HCT116 (cell line): ENCODE results near the gene KRTAP10-10. TPM values are rescaled to one million over a fixed set of nuclear protein-coding genes. Genes with fewer than 3 reads are reported as not detected.

Source experiments
- ATAC-seq: fragments of 200-7000 bp; cut with Tn5 transposase; 2 replicates; pipeline ENCODE4 v1.9.1; 2020; ENCODE audit warnings: mild to moderate bottlenecking, moderate library complexity
- BruUV-seq: library from RNA; stranded (reverse); fragments of 400-500 nt; replicated peaks from 2 replicates; lab custom pipeline; 2021; lab: Mats Ljungman, UMichigan
- CTCF ChIA-PET: fragments of 300-600 bp; sonication (Branson Sonifier 250); formaldehyde crosslinking; loops from one replicate; lab custom pipeline; 2021; ENCODE audit warnings: antibody characterized with exemption; lab: Charles Lee
- POLR2A ChIA-PET: fragments of 300-600, 350-600 bp; sonication (Branson Sonifier 250); formaldehyde crosslinking; loops from one replicate; lab custom pipeline; 2021; ENCODE audit warnings: antibody characterized with exemption; lab: Charles Lee
- RAD21 ChIA-PET, 2 experiments: fragments of 300-600 bp; sonication (Branson Sonifier 250); formaldehyde crosslinking; loops; one replicate each; lab custom pipeline; 2023; ENCODE audit warnings: low total read pairs in 2 of 2; ENCODE audit not compliant: uncharacterized antibody in 2 of 2, unreplicated experiment in 2 of 2, low non-redundant PET in 1 of 2; lab: Charles Lee
- DNase-seq: peaks from one replicate; pipeline ENCODE4 v3.0.0-alpha.2; 2010; ENCODE audit warnings: low read depth, low spot score
- H2AFZ ChIP-seq: fragments of 200-600 bp; shearing (Covaris generic), sonication (generic); 2 replicates; pipeline ENCODE4 v1.6.1; 2017; ENCODE audit warnings: low read depth, mixed run types, mixed read lengths, antibody characterized with exemption, low read length; ENCODE audit not compliant: poor library complexity, severe bottlenecking
- H3K27ac ChIP-seq: 2 replicates; pipeline ENCODE4 v1.5.1; 2012; ENCODE audit warnings: low read depth, low read length
- H3K27me3 ChIP-seq: fragments of 200-600 bp; sonication (generic); 2 replicates; pipeline ENCODE4 v1.6.1; 2016; ENCODE audit warnings: mixed run types, low read length, mixed read lengths; ENCODE audit not compliant: insufficient read depth
- H3K36me3 ChIP-seq, 2 experiments: fragments of 200-500 bp in 1 of 2; fragments of 200-600 bp in 1 of 2; sonication (Bioruptor generic) in 1 of 2; sonication (generic) in 1 of 2; 2 replicates each; pipeline versions ENCODE4 v1.5.1 to v1.6.1; 2014 to 2016; ENCODE audit warnings: low read length in 2 of 2, inconsistent platforms in 1 of 2, mixed read lengths in 1 of 2, mixed run types in 1 of 2; ENCODE audit not compliant: insufficient read depth in 2 of 2, control insufficient read depth in 1 of 2
- H3K4me1 ChIP-seq, 2 experiments: fragments of 200-600 bp in 1 of 2; sonication (generic) in 1 of 2; 2 replicates each; pipeline versions ENCODE4 v1.5.1 to v1.6.1; 2012 to 2017; ENCODE audit warnings: low read length in 2 of 2, inconsistent platforms in 1 of 2, mild to moderate bottlenecking in 1 of 2, mixed read lengths in 1 of 2, mixed run types in 1 of 2, moderate library complexity in 1 of 2; ENCODE audit not compliant: insufficient read depth in 2 of 2, control insufficient read depth in 1 of 2
- H3K4me2 ChIP-seq: fragments of 200-600 bp; sonication (generic); 2 replicates; pipeline ENCODE4 v1.6.1; 2017; ENCODE audit warnings: mixed run types, low read length, mixed read lengths
- H3K4me3 ChIP-seq, 2 experiments: fragments of 200-600 bp in 1 of 2; sonication (generic) in 1 of 2; replicated peaks in 1 of 2; 2 replicates each; pipeline ENCODE4 v1.5.1; 2011 to 2016; ENCODE audit warnings: low read length in 2 of 2, control low read depth in 1 of 2, low read depth in 1 of 2, mild to moderate bottlenecking in 1 of 2, mixed read lengths in 1 of 2, mixed run types in 1 of 2
- H3K79me2 ChIP-seq: fragments of 200-600 bp; sonication (generic); 2 replicates; pipeline ENCODE4 v1.6.1; 2017; ENCODE audit warnings: mild to moderate bottlenecking, mixed run types, low read length, moderate library complexity, mixed read lengths; ENCODE audit not compliant: insufficient read depth
- H3K9ac ChIP-seq: fragments of 200-600 bp; sonication (generic); 2 replicates; pipeline ENCODE4 v1.6.1; 2016; ENCODE audit warnings: low read length, mixed read lengths
- H3K9me2 ChIP-seq: fragments of 200-600 bp; sonication (generic), shearing (Covaris generic); 2 replicates; pipeline ENCODE4 v1.6.1; 2017; ENCODE audit warnings: mixed run types, mild to moderate bottlenecking, moderate library complexity; ENCODE audit not compliant: insufficient read depth
- H3K9me3 ChIP-seq, 2 experiments: fragments of 200-500 bp in 1 of 2; fragments of 200-600 bp in 1 of 2; sonication (Bioruptor generic) in 1 of 2; sonication (generic) in 1 of 2; 2 replicates each; pipeline ENCODE4 v1.6.1; 2014 to 2017; ENCODE audit warnings: low read length in 2 of 2, mixed read lengths in 2 of 2, inconsistent platforms in 1 of 2, low read depth in 1 of 2, mild to moderate bottlenecking in 1 of 2, mixed run types in 1 of 2, moderate library complexity in 1 of 2; ENCODE audit not compliant: control insufficient read depth in 1 of 2, insufficient read depth in 1 of 2
- H4K20me1 ChIP-seq: fragments of 200-600 bp; sonication (generic), shearing (Covaris generic); 2 replicates; pipeline ENCODE4 v1.6.1; 2017; ENCODE audit warnings: mixed run types, mild to moderate bottlenecking, moderate library complexity; ENCODE audit not compliant: insufficient read depth
- CEBPB ChIP-seq: IDR thresholded peaks from 2 replicates; pipeline ENCODE4 v1.6.1; 2012; ENCODE audit warnings: low read depth
- EZH2 ChIP-seq: fragments of 200-600 bp; sonication (generic); IDR thresholded peaks from 2 replicates; pipeline ENCODE4 v1.6.1; 2017; ENCODE audit warnings: antibody characterized with exemption, mixed run types
- POLR2AphosphoS5 ChIP-seq: IDR thresholded peaks from 2 replicates; pipeline ENCODE4 v1.6.1; 2011; ENCODE audit warnings: mild to moderate bottlenecking, low read depth, low read length, moderate library complexity
- TCF7L2 ChIP-seq: IDR thresholded peaks from 2 replicates; pipeline ENCODE4 v1.7.0; 2011; ENCODE audit warnings: borderline replicate concordance, inconsistent platforms; ENCODE audit not compliant: insufficient read depth, insufficient read length; ENCODE audit errors: extremely low read depth
- ZFX ChIP-seq: fragments of 450-650 bp; IDR thresholded peaks from 2 replicates; pipeline ENCODE4 v1.6.1; 2017
- intact Hi-C: fragments of 100-400 bp; cut with micrococcal nuclease; formaldehyde crosslinking; loops from 2 replicates; pipeline ENCODE4 v1.10.0; 2022
- total RNA-seq: library from RNA; stranded (reverse); gene quantifications from one replicate; pipeline ENCODE4 v1.2.1, GENCODE V29; 2021; ENCODE audit not compliant: unreplicated experiment
- TF ChIP-seq, protein P1 (sequence below): IDR thresholded peaks from 2 replicates; pipeline ENCODE4 v1.6.1; 2012; ENCODE audit warnings: low read depth
- TF ChIP-seq, protein P2 (sequence below): IDR thresholded peaks from 2 replicates; pipeline ENCODE4 v1.6.1; 2011; ENCODE audit warnings: mild to moderate bottlenecking, low read length, moderate library complexity; ENCODE audit not compliant: insufficient replicate concordance; ENCODE audit errors: extremely low read depth

KRTAP10-10 gene
- total RNA-seq, 1 experiment from 2014 or later, result not detected

DNA sequence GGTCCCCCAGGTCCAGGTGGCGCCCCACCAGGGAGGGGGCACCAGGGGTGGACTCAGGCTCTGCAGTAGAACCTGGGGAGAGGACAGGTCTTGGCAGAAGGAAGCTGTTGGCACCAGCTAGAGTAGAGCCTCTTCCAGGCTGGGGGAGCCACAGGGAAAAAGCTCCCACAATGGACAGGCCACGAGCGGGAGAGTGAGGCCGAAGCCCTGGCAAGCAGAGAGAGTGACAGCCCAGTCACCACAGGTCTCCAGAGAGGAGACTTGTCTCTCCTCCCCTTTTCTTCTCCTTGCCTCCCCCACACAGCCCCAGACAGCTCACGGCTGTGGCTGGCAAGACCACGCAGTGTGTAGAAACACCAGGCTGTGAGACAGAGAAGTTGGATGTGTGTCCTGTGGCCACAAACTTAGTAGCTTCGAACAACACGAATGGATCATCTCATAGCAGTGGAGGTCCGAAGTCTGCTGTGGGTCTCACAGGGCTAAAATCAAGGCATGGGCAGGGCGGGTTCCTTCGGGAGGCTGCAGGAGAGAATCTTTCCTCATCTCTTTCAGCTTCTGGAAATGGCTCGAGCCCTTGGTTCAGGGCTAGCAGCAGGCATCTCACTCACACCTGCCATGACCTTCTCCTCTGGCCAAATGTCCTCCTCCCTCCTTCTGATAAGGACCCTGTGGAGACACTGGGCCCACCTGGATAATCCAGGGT is 14.0 kb downstream of the KRTAP10-10 start:
- H3K27me3 ChIP-seq, result no peaks in the 10 kb centered on the region
- CTCF ChIA-PET, result no interaction called here
- POLR2A ChIA-PET, result no interaction called here

More for the DNA sequence above, 14.0 kb downstream of the KRTAP10-10 start:
- Histone ChIP-seq H3K9ac (no peak overlapping the region), H3K27ac (no peak overlapping the region), H3K4me2 (no peak overlapping the region), H3K79me2 (no peaks in the 10 kb centered on the region), H3K4me1 (no peaks in the 10 kb centered on the region), H3K4me3 (no peak overlapping the region), H3K9me3 (no peaks in the 10 kb centered on the region), H2AFZ (no peak overlapping the region), H3K36me3 (no peaks in the 10 kb centered on the region), H4K20me1 (no peaks in the 10 kb centered on the region), H3K9me2 (no peaks in the 10 kb centered on the region)
- RAD21 ChIA-PET, result no interaction called here
- no peak for DNase-seq
- ATAC-seq, result no peak
- BruUV-seq, result no TSS peak
- intact Hi-C loops, result no loop called here
- TF ChIP-seq TCF7L2 (no peak), CEBPB (no peak), ZFX (no peak), EZH2 (no peak), POLR2AphosphoS5 (no peak)
- TF ChIP-seq, protein P1, sequence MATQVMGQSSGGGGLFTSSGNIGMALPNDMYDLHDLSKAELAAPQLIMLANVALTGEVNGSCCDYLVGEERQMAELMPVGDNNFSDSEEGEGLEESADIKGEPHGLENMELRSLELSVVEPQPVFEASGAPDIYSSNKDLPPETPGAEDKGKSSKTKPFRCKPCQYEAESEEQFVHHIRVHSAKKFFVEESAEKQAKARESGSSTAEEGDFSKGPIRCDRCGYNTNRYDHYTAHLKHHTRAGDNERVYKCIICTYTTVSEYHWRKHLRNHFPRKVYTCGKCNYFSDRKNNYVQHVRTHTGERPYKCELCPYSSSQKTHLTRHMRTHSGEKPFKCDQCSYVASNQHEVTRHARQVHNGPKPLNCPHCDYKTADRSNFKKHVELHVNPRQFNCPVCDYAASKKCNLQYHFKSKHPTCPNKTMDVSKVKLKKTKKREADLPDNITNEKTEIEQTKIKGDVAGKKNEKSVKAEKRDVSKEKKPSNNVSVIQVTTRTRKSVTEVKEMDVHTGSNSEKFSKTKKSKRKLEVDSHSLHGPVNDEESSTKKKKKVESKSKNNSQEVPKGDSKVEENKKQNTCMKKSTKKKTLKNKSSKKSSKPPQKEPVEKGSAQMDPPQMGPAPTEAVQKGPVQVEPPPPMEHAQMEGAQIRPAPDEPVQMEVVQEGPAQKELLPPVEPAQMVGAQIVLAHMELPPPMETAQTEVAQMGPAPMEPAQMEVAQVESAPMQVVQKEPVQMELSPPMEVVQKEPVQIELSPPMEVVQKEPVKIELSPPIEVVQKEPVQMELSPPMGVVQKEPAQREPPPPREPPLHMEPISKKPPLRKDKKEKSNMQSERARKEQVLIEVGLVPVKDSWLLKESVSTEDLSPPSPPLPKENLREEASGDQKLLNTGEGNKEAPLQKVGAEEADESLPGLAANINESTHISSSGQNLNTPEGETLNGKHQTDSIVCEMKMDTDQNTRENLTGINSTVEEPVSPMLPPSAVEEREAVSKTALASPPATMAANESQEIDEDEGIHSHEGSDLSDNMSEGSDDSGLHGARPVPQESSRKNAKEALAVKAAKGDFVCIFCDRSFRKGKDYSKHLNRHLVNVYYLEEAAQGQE, result no peak
- TF ChIP-seq, protein P2, sequence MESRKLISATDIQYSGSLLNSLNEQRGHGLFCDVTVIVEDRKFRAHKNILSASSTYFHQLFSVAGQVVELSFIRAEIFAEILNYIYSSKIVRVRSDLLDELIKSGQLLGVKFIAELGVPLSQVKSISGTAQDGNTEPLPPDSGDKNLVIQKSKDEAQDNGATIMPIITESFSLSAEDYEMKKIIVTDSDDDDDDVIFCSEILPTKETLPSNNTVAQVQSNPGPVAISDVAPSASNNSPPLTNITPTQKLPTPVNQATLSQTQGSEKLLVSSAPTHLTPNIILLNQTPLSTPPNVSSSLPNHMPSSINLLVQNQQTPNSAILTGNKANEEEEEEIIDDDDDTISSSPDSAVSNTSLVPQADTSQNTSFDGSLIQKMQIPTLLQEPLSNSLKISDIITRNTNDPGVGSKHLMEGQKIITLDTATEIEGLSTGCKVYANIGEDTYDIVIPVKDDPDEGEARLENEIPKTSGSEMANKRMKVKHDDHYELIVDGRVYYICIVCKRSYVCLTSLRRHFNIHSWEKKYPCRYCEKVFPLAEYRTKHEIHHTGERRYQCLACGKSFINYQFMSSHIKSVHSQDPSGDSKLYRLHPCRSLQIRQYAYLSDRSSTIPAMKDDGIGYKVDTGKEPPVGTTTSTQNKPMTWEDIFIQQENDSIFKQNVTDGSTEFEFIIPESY, result no peak
- TF ChIP-seq, all 23 proteins: peak for 0
